HG03135 (cell line): ENCODE measurements around the gene BDNF.

Source experiments
- ATAC-seq: cut with Tn5 transposase; IDR thresholded peaks from one replicate; pipeline ENCODE4 v1.9.1; 2021; ENCODE audit warnings: mild to moderate bottlenecking, moderate library complexity; ENCODE audit not compliant: unreplicated experiment

BDNF gene

DNA sequence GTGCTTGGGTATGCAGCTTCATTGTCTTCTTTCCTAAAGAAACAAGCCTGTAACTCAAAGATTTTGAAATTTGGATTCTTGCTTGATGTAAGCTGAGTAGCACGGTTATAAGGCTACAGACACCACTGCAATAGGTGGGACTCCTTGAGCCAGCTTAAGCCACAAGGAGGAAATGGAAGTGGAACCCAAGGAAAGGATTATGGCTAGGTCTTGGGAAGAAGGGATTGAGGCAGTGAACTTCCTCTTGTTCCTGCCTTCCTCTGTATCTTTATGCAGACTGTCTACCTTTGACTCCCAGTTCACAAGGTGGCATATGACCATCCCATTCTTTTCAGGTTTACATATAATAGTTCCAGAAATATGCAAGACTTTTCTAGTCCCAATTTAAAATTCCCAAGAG lies 72.3 kb downstream of the BDNF start:
- no peak for ATAC-seq

DNA sequence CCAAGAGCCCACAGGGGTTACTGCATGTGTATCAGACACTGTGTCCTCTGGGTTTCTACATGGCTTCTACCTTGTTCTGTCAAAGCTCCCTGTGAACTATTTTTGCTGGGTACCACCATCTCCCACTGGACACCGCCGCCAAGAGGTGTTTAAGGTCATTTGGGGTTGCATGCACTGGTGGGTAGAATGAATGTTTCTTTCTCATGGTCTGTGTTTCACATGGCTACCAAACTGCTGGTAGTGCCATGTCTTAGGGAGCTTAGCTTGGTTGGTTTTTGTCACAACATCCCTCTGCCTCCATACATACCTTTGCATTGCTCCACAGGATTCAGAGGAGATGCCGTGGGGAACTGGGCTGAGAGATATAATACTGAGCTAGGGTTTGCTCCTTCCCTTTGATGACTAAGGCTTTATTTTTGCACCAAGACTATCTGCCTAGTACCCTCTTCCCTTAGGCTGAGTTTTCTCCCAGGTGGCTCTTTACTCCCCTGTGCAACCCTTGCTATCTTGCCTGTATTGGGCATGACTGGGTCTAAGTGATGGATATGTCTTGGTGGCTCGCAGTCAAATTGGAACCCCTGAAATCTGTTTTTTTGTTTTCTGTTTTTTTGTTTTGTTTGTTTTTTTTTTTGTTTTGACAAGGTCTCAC lies 73.2 kb downstream of the BDNF start:
- no peak for ATAC-seq

DNA sequence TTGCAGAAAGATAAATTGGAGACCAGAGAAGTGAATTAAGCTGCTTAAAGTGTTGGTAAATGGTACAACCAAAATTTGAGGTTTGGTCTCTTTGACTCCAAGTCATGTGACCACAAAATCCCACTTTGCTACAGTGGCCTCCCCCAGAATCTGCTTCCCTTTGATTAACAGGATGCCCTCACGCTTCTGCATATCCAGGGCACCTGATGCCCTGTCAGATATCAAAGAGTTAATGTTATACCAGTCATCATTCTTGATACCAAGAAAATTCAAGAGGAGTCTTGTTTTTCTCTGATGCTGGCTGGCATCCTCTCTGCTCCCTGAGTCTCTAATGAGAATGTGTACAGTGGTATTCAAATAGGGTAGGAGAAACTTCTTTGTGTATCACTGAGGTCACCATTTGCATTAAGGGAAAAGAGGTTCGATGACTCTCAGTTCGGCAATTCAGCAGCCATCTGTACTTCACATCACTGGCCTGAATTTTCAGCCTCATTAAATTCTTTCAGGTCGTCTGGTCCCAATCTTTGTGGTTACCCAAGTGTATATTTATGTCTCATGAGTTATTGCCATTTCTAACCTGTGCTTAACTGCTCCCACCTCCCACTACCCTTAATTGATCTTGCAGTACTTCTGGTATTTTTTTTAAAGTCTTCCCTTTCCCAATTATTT lies 73.9 kb downstream of the BDNF start:
- no peak for ATAC-seq

DNA sequence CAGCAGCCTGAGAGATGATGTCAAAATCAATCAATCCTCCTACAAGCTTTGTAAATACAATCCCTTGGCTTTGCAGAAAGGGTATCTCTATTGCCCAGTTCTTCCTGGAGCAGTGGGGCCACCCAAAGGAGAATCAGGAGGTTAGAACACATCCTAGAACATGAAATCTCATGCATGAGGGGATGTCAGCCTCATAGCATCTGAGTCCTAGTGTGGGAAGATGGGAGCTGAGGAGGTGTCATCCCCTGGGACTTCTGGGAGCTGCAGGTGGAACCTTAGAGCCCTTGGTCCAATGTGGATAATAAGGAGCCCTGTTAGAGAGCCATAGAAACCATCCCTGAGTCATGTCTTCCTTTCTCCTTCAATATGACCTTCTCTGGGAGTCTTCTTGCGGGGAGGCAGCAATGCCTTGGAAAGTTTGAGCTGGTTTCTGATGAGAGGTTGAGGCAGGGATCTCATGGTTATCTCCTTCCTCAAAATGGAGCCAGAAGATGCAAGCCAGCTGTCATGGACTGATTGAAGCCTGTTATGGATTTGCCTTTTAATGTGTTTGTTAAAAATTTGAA lies 74.8 kb downstream of the BDNF start:
- no peak for ATAC-seq

DNA sequence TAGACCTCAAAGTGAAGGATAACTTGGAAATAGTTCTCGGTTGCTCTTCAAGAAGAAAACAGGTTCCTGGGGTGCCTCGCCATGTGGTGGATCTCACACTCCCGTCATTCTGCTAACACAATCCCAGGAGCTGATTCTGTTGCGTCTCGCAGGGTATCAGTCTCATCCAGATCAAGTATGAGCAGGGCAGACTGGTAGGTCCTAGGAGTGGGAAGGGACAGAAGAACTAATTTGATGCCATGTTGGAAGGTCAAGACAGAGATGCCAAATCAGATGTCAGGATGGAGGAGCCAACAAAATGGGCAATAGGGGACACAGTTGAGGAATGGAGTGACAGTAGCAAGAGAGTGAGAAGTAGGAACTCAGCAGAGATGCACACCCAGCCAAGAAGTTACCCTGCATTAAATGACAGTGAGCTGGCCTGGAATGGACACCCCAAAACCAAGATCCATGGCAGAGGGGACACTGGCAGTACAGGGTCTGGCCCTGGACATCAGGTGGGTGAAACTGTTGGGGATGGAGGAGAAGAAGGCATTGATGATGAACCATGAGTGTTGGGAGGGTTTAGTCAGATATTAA lies 76.2 kb downstream of the BDNF start:
- ATAC-seq = no peak

DNA sequence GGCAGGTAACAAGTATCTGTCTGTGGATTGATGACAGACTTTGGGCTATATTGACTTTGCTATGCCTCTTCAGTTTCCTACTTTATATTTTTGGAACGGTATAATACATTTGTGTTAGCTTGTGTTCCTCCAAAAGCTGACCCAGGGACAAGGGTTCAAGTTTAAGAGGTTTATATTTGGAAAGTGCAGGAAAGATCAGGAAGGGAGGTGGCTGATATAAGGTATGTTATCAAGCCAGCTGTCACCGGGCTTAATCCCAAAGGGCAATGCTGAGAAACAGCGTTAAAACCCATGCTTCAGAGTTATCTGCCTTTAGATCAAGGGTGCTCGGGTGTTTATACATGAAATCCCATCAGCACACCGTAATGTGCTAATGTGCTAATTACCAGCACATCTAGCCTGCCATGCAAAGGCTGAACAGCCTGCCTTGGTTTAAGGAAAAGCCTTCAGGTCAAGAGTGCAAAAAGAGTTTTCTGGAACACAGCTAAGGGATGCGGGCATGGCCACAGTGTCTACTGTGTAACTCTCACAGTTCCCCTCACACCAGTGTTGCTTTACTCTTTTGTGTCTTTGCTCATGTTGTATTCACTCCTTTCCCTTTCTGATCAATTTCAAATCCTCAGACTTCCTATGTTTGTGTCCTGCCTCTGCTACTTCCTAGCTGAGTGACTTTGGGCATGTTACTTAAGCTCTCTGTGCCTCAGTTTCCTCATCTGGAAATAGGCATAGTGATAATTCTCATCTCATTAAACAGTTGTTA lies 77.5 kb downstream of the BDNF start:
- no peak for ATAC-seq

DNA sequence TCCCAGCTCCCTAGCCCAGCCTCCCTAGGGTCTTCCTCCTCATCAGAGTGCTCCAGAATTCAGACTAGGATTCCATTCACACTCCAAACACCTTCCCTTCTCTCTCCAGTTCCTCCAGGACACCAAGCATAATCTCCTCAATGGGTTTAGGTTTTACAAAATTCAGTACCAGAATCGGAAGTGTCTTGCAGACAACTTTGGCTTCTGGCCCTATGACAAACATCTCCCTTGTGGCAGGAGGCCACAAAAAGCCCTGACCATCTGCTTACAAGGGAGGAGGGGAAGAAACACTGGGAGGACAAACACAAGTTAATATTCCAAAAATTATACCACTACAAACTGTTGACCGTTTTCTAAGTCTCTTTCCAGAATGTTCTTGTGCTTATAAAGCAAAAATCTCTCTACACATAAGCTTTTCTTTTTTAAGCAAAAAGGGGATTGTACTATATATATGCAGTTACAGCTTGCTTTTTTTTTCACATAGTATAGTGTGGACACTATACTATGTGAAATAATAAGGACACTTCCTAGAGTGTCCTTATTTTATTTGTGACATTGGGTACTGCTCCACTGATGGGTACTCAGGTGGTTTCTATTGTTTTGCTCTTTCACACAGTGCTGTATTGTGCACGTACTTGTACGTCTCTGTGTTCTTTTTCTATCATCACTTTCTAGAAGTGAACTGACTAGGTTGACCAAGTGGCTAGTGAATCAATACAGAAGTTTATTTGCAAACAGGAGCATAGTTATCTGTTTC lies 78.7 kb downstream of the BDNF start:
- ATAC-seq = no peak

DNA sequence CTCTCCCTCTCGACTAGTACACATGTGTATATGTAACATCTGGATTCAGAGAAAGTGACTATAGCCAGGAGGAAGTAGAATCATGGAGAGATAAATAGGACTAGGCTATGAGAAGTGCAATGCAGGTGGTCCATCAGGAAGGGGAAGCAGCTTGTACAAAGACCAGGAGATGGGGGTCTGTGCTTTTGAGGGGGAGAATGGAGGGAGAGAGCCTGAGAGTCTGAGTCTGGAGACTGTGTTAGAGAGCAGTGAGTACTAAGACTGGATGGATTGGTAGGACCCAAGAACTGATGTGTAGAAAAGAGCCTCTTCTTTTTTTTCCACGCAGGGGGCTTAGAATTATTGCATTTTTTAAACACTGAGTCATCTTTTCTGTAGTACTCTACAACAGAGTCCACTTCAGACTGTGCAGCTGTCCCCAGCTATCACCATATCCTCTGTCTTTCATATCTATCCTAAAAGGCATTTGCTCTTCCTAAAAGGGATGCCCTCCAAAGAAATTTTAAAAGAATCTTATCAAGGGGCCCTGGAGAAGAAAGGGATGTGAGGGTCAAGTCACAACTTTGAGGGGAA lies 80.4 kb downstream of the BDNF start:
- no peak for ATAC-seq

DNA sequence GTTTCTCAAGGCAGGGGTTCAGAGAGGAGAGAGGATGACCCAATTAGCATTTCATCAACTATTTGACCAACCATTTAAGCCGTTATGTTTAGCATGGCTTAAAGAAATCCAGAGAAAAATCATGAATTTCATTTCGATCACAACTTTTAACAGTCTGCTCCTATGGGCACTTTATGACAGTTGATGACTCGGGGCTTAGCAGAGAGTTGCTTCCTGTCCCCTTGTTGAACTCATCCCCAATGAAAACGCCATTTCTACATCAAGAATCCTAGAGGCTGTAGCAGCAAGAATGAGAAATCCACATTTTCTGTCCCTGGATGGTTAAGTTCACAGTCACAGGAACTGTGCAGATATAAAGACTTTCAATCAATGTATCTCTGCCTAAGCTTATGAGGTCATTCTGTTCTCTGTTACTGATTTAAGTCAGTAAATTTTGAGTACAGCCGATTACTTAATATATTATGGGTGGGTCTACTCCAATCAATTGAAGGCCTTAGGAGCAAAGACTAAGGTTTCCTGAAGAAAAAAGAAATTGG lies 81.1 kb downstream of the BDNF start:
- ATAC-seq = no peak

DNA sequence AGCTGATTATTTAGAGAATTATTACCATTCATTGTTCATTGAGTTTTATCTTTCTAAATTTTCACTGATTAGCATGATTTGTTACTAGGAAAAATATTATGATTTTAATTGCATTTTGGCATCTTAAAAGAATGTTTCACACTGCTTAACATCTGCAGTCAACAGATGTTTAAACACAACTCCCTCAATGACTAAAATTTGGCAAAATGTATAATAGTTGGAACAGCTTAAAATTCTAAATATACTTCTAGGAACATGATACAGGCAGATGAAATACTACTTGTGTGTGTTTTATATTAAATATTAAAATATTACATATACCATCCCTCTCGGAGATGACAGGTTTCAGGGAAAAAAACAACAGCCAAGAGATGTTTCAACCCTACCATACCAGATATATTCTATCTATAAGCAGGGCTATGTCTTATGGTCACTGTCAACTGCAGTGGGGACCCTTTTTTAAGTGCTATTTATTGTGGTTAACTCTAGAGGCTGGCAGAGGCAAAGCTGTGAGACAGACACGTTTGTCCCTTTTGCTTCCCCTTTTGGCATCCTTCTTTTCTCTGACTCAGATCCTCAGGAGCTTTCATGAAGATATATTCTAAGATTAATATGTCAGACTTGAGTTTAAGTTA lies 81.9 kb downstream of the BDNF start:
- ATAC-seq = no peak

DNA sequence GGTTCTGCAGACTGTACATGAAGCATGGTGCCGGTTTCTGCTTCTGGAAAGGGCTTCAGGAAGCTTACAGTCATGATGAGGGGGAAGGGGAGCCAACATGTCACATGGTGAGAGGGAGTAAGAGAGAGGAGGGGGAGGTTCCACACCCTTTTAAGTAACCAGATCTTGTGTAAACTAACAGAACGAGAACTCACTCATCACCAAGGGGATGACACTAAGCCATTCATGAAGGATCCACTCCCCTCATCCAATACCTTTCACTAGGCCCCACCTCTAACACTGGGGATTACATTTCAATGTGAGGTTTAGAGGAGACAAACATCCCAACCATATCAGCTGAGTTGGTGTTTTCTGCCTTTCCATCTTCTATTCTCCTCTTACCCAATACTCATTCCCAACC lies 83.5 kb downstream of the BDNF start:
- no peak for ATAC-seq

DNA sequence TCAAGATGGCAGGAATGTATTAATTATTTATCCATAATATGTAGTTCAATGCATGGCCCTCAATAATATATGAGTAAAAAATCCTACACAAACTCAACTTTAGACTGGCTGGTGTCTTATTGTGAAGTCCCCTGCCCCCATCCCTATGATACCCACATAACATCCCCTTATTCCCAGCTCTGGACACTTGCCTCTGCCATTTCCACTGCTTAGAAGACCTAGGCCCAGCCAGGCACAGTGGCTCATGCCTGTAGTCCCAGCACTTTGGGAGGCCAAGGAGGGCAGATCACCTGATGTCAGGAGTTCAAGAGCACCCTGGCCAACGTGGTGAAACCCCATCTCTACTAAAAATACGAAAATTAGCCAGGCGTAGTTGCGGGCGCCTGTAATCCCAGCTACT lies 84.4 kb downstream of the BDNF start:
- no peak for ATAC-seq

DNA sequence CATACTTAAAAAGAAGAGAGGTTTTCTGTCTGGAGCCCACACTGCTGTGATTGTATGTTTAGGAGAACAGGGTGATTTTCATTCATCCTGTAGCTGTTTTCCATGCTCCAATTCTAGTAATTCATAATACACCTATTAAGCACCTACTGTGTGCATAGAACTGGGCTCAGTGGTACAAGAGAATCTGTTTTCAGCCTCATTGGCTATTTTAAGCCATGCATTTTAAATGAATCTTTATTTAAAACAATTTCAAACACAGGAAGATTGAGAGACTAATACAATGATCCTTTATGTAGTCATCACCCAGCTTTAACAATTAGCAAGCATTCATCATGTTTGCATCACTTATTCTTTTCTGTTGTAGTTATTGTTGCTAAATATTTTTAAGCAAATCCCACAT lies 86.2 kb downstream of the BDNF start:
- ATAC-seq = no peak

DNA sequence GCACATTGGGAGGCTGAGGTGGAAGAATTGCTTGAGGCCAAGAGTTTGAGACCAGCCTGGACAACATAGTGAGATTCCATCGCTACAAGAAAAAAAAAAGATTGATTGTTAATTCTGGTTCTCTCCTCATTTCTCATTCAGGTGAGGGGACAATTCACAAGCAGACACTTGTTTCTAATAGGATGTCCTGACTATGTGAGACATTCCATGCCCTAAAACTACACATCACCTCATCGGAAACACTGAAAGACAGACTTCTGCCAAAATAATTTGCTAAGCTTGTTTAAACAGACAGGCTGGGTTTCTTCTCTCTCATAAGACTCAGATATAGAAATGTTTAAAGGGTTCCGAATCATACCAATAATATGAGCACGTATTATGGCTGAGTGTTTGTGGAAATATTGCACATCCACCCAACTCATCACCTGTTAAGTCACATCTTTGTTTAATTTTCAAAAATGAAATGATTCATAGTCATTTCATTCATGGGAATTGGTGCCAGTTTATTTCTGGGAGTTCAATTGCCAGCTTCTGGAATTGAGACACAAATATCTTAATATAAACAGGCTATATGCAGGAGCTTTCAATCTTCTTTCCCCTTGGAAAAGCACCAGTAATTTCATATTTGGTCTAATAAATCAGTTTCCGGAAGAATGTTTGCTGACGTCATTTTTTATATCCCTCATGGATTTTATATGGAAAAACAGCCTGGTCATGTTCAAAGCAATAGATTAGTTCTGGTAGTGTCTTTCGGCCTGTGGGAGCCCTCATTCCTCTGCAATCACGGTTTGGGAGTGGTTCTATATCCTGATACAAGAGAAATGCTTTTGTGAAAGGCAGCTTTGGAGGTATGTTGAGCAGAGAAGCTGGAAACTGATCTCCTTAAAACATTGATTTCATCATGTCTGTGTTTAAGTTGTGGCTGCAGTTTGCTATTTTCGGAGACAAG lies 87.0 kb downstream of the BDNF start:
- ATAC-seq = no peak

DNA sequence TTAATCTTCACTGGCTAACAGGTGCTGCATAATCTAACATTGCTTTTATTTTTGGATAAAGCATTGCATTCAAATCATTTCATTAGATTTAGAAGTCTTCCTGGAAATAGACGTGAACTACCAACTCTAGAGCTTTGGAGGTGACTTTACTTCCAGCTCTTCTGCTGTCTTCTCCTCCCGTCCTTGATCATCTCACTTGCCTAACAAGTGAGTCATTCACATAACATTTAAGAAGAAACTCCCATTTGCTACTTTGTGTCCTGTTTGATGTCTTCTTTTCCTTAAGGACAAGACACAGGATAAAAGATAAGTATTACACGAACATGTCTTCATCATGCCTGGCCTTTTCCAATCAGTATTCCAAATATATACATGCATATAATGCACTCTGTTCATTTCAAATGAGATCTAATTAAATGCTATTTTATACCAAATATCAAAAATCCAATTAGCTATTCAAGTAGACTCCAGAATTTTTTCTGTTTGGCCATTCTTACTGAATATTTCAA lies 88.3 kb downstream of the BDNF start:
- no peak for ATAC-seq

DNA sequence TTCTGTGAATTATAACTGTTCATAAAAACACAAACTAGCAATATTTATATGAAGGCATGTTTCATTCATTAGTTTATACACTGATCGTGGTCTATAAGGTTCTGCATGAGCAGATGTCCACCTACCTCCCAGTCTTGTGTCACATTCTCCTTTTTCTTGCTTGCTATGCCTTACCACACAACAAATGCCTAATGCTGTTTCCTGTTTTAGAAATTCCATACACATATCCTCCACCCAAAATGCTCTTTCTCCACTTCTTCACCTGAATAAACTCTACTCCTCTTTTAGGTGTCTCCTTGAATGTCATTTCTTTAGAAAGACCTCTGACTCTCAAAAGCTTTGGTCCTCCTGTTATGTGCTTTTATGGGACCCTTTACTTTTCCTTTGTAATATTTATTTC lies 88.9 kb downstream of the BDNF start:
- no peak for ATAC-seq

DNA sequence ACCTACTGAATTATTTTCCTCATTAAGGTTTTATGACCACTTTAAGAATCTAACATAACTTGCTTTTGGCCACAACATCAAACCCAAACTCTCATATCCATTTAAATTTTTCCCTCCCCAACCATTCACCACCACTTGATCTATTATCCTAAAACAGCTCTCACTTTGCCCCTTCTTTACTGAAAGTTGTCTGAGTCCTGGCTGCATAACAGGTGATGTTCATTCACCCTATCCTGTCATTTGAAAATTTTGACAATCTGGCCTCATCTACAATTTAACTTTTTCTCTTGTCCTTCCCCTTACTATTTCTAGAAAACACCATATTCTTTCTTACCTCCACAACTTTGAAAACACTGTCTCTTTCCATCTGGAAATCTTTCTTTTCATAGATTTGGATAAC lies 89.3 kb downstream of the BDNF start:
- no peak for ATAC-seq

DNA sequence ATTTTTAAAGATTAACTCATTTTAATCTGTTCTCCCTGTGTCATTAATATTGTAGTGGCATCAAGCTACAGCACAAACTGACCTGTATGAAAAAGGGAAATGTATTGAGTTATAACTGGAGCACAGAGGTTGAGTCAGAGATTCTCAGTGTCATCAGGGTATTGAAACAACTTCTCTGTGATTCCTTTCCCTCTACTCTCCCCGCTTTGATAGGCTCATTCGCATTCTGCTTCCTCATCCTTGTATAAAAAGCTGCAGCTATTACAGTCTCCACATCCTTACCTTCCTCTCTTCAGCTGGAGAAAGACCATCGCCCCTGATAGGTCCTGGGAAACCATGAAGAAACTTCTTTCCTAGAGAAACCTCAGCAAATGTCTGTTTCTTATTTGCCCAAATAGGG lies 90.0 kb downstream of the BDNF start:
- no peak for ATAC-seq
